HG03139 (cell line): Measurements from ENCODE around the gene SNTG2.

ENCODE experiments used
- ATAC-seq: cut with Tn5 transposase; IDR thresholded peaks from one replicate; pipeline ENCODE4 v1.9.1; 2021; ENCODE audit not compliant: unreplicated experiment

SNTG2 gene

GRCh38 chr2:1046067-1046466 lies 95.4 kb downstream of the SNTG2 start:
- no peak for ATAC-seq

DNA sequence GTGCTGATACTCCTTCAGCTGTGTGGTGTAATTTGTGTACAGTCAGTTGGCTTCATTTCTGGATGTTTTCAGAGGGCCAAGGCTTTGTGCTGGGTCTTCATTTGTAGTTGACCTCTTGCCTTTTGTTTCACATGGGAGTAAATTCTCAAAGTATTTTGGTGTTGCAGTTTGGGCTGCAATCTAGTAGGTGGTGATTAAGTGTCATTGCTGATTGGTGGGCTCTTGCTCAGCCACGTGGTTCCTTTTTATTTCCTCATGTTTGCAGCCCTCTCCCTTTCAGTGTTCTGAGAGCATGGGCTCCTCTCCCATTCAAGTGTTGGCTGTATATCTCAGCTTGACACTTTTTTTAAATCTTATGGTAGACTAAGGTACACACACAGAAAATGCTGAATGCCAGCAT lies 96.8 kb downstream of the SNTG2 start:
- ATAC-seq = no peak

DNA sequence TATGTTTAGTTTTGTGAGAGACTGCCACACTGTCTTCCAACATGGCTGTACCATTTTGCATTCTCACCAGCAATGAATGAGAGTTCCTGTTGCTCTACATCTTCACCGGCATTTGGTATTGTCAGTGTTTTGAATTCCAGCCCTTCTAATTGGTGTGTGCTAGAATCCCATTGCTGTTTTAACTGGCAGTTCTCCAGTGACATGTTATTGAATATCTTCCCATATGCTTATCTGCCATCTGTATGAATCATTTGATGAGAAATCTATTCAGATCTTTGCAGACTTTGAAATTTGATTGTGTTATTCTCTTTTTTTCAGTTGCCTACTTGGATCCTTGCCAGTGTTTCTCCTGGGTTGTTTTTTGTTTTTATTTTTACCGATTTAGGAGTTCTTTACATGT lies 99.0 kb downstream of the SNTG2 start:
- no peak for ATAC-seq

DNA sequence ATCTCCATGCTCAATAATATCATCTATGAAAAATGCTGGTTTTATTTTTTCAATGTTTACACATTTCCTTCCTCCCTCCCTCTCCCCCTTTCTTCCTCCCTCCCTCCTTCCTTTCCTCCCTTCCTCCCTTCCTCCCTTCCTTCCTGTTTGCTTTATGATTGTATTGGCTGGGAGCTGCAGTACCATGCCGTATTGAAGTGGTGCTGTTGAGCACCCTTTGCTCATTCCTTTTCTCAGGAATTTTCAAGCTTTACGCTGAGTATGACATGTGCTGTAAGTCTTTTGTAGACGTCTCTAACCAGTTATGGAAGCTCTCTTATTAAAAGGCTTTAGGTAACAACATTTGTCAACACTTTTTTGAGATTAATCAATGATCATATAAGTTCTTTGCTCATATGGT lies 100.4 kb downstream of the SNTG2 start:
- ATAC-seq = no peak

DNA sequence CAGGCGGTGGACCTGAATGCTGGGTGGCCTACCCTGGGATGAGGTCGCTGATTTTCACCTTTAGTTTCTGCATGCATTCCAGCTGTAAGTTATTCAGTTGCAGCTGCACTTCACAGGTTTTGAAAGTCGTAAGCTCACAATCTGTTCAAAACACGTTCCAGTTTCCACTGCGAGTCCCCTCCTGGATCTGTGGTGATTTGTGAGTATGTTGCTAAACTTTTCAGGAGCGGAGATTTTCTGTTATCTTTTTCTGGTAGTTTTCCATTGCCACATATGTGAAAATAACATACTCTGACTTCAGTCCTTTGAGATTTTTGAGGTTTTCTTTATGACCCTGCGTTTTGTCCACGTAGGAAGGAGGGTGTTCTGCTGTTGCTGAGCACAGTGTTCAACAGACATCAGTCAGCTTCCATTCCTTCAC lies 102.1 kb downstream of the SNTG2 start:
- ATAC-seq = no peak

DNA sequence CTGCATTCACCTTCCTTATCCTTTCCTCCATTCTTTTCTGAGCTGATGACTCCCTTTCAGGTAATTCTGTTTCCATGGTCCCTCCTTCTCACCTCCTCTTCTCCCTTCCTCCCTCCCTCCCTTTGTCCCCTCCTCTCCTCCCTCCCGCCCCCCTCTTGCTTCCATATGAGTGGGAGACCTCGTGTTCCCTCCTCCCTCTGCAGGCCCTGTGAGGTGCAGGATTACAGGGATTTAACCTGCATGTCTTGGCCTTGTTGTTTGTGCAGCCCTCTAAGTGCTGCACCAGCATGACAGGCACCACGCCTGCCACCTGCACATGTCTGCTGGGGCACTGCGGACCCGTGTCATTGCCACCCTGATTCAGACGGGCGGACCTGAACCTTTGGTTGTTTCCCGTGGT lies 103.1 kb downstream of the SNTG2 start:
- no peak for ATAC-seq

GRCh38 chr2:1054399-1054798 lies 103.8 kb downstream of the SNTG2 start:
- no peak for ATAC-seq

DNA sequence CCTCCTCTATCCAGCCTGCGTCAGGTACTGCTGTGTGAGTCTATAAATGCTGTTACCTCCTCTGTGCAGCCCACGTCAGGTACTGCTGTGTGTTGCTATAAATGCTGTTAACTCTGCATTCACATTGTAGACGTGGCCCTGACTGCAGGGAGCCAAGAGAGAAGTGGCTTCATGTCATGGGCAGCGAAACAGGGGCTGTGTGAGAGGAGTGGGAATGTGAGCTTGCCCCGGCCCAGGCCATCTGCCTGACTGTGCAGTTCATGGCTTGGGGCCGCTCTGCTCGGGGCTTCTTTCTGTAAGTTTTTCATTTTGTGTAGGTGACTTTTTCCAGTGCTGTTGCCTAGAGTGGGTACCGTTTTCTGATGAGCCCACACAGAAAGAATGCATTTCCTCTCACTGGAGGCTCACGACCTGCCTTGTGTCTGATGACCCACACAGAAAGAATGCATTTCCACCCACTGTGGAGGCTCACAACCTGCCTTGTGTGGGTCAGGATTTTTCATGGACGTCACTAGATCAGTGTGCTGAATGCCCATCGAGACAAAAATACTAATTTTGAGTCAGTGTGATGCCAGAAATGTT lies 104.5 kb downstream of the SNTG2 start:
- no peak for ATAC-seq

DNA sequence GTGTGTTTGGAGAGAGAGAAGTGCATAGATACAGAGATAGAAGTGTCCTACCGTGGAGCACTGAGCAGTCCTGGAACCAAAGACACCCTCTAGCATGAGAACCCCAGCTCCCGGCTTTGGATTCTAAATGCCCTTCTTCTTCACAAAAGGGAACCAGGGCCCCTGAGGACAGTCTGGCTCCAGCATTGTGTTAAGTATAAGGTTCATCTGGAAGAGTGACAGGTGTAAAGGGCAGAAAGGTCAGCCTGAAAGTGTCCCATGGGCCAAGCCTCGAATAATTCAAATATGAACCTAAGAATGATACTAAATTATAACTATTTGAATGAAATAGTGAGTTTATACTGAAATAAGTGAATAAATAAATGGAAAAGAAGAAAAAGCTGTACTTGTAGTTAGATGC lies 109.7 kb downstream of the SNTG2 start:
- ATAC-seq = no peak

GRCh38 chr2:1060987-1061386 lies 110.3 kb downstream of the SNTG2 start:
- no peak for ATAC-seq

DNA sequence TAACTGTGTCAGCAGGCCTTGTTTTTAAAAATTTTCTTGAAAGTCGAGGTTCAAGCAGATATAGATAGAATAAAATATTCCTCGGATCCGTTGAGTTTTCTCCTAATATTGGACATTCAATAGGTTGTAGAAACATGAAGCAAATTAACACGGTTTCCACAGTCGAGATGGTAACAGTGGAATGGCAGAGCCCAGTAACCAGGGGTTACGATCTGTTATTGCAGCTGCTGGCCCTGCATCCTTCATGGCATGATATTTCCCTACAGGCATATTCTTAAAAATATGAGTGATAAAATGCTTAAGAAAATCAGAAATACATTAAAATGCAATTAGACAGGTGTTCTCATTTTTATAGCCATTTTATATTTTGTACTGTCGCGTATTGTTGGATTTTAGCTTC lies 117.6 kb downstream of the SNTG2 start:
- ATAC-seq = no peak

DNA sequence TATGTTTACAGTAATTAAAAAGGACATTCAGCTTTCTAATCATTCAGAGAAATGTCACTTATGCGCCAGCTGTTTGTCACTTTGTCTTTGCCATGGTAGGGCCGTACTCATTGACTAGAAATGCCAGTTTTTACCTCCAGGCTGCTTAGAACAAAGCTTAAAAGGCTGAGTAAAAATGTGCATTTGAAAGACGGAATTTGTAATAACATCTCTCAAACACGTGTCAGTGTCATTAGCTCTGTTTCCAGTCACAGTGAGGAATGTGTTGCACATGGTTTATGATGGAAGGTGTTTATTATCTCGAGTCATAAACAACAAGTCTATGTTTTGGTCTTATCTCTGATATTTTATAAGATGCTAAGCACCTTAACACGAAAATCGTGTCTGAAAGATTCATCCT lies 118.2 kb downstream of the SNTG2 start:
- no peak for ATAC-seq

- ATAC-seq = no peak
Measured at GRCh38 chr2:1069847-1070246, 119.2 kb downstream of the SNTG2 start.

DNA sequence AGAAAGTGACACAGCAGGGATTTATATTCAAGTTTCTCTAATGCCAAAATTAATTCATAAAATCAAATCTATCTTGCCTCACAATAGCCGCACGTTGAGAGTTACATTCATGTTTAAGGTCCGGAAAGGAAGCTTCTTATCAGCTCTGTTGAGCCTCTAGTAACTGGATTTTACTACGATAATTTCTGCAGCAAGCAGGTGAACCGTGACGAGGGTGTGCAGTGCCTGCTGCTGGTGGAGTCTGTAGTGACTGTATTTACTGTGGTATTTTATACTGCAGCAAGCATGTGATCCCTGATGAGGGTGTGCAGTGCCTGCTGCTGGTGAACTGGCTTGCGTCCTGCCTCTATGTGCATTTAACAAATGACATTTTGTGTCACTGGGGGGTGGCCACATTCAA lies 120.0 kb downstream of the SNTG2 start:
- ATAC-seq = no peak

GRCh38 chr2:1071650-1072049 lies 121.0 kb downstream of the SNTG2 start:
- ATAC-seq = no peak

- ATAC-seq = no peak
Measured at GRCh38 chr2:1072250-1072649, 121.6 kb downstream of the SNTG2 start.

GRCh38 chr2:1077911-1078310 lies 127.3 kb downstream of the SNTG2 start:
- ATAC-seq = no peak

- ATAC-seq = no peak
Measured at GRCh38 chr2:1078326-1078725, 127.7 kb downstream of the SNTG2 start.

DNA sequence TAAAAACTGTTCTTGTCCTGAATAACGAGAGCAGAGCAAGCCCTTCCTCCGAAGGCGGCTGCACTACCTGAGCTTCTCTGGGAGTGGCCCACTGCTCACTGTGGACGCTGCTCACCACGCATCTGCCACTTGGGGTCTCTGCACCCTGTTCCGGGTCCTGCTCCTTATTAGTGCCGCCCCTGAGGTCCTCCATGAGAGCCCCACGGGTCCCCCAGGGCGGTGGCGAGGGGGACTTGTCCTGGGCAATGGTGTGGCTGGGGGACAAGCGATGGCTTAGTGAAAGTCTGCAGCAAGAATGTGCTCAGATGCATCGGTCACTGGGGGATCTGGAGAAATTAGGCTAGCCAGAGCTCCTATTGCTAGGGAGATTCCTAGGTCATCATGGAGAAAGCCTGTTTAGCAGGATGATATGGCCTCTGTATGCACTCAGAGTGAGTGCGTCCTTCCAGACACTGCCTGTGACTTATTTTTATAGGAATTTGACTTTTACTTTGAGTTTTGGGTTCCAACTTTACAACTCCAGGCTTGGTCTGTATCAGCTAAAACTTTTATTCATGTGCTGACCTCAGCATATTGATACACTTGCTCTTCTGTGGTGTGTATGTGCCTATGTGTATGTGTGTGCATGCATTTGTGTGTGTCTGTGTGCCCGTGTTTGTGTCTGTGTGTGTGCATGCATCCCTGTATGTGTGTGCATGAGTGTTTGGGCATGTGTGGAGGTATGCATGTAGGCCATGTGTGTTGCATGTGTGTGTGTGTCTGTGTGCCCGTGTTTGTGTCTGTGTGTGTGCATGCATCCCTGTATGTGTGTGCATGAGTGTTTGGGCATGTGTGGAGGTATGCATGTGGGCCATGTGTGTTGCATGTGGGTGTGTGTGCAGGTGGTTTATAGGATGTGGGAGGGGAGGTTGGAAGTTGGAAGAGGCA lies 129.5 kb downstream of the SNTG2 start:
- no peak for ATAC-seq

DNA sequence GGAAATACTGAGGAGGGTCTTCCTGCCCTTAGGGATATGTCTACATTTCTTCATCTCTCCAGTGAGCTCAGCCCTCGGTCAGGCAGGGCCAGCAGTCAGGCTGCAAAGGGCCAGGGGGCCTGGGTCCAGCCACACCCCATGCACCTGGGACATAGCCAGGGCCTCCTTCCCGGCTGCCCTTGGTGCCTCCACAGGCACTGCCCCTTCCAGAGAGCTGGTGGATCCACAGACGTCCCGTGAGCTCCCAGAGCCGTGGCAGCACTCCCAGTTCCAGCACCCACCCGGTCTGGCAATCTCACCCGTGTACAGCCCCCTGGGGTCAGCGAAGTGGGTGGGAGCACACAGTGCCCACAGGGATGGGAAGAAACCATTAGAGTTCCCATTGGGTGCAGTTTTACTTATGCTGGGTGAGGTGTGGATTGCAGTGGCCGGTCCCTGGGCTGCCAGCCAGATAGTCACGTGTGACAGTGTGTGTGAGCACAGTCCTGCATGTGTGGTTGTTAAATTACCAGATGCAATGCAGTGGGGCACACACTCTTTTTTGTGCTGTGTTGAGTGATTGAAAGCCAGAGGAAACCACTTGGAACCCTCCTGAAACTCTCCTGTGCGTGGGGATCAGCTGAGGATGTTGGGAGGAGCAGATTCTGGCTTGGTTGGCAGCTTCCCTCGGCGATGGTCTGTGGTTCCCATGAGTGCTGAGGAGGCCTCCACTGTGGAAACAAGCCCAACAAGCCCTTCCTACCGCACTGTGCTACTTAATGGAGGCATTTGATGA lies 131.0 kb downstream of the SNTG2 start:
- ATAC-seq = no peak

- ATAC-seq = no peak
Measured at GRCh38 chr2:1082456-1083205, 132.0 kb downstream of the SNTG2 start.
